ENCODE data around the gene CMTM8.

Gene CMTM8

GRCh38 chr3:32404714-32405113 lies 166.2 kb downstream of the CMTM8 start:
- Mint-ChIP-seq H3K4me3 (no peak overlapping the region), H3K27me3 (no peaks in the 10 kb centered on the region), H3K9me3 (no peaks in the 10 kb centered on the region), H3K36me3 (ENCODE audit: low read depth) (peaks cover 30% of the 10 kb centered on the region), H3K27ac (peak overlapping the region; percentile 95), H3K4me1 (ENCODE audit: low read depth) (peaks cover 89% of the 10 kb centered on the region)
- intact Hi-C loops (cut with micrococcal nuclease), result loop anchor here (5.0 kb wide), 1 partner anchor 107 kb away; no protein-coding TSS in a partner anchor

- intact Hi-C loops (cut with micrococcal nuclease), result no loop called here
- peaks cover 93% of the 10 kb centered on the region for H3K4me1 Mint-ChIP-seq (ENCODE audit: low read depth)
- H3K27ac Mint-ChIP-seq, result peak overlapping the region; percentile 95
Measured at GRCh38 chr3:32405155-32405554, 166.7 kb downstream of the CMTM8 start.

DNA sequence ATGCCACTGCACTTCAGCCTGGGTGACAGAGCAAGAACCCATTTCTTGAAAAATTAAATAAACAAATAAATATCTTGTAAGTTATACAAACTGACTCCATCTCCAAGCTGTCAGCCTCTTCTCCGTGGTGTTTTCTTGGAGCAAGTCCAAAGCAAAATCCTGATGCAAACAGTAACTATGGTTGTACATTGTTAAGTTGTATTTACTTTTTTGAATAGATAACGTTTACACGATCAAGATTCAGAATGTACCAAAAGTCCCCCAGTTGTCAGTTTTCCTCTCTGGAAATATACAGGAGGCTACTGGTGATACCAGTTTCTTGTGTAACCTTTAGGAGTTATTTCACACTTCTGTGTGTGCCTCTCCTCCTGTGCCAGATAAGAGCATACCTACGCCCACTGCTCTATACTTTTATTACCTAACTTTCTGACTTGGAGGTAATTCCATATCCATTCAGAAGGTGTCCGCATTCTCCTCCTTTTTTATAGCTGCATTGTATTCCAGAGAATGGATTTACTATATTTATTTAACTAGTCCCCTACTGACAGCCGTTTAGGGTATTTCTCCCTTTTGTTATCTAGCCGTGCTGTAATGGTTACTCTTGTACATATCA lies 167.3 kb downstream of the CMTM8 start:
- no peak overlapping the region for H3K4me3 Mint-ChIP-seq
- no peaks in the 10 kb centered on the region for H3K27me3 Mint-ChIP-seq
- peak overlapping the region; percentile 85 for H3K27ac Mint-ChIP-seq
- H3K36me3 Mint-ChIP-seq (ENCODE audit: low read depth), result peaks cover 36% of the 10 kb centered on the region
- H3K4me1 Mint-ChIP-seq (ENCODE audit: low read depth), result peaks cover 94% of the 10 kb centered on the region
- no peaks in the 10 kb centered on the region for H3K9me3 Mint-ChIP-seq
- intact Hi-C loops (cut with micrococcal nuclease), result no loop called here

More at GRCh38 chr3:32405155-32405554, 166.7 kb downstream of the CMTM8 start:
- Mint-ChIP-seq H3K9me3 (no peaks in the 10 kb centered on the region), H3K36me3 (ENCODE audit: low read depth) (peaks cover 34% of the 10 kb centered on the region), H3K4me3 (no peak overlapping the region), H3K27me3 (no peaks in the 10 kb centered on the region)

GRCh38 chr3:32406486-32407408 lies 168.3 kb downstream of the CMTM8 start:
- Mint-ChIP-seq H3K4me3 (peak overlapping the region; percentile 28), H3K36me3 (ENCODE audit: low read depth) (peaks cover 42% of the 10 kb centered on the region), H3K9me3 (no peaks in the 10 kb centered on the region), H3K27me3 (no peaks in the 10 kb centered on the region), H3K27ac (peak overlapping the region; percentile 85), H3K4me1 (ENCODE audit: low read depth) (peaks cover 93% of the 10 kb centered on the region)
- intact Hi-C loops (cut with micrococcal nuclease), result no loop called here

- Mint-ChIP-seq H3K4me1 (ENCODE audit: low read depth) (peaks cover 78% of the 10 kb centered on the region), H3K9me3 (no peaks in the 10 kb centered on the region), H3K36me3 (ENCODE audit: low read depth) (peaks cover 45% of the 10 kb centered on the region), H3K27me3 (no peaks in the 10 kb centered on the region), H3K4me3 (no peak overlapping the region), H3K27ac (peak overlapping the region; percentile 12)
- intact Hi-C loops (cut with micrococcal nuclease), result no loop called here
Measured at GRCh38 chr3:32410367-32411246, 172.1 kb downstream of the CMTM8 start.

GRCh38 chr3:32411442-32411841 lies 173.0 kb downstream of the CMTM8 start:
- H3K27ac Mint-ChIP-seq, result peak overlapping the region; percentile 68
- intact Hi-C loops (cut with micrococcal nuclease), result no loop called here
- H3K9me3 Mint-ChIP-seq, result no peaks in the 10 kb centered on the region
- peaks cover 46% of the 10 kb centered on the region for H3K36me3 Mint-ChIP-seq (ENCODE audit: low read depth)
- H3K4me1 Mint-ChIP-seq (ENCODE audit: low read depth), result peaks cover 77% of the 10 kb centered on the region
- no peaks in the 10 kb centered on the region for H3K27me3 Mint-ChIP-seq
- no peak overlapping the region for H3K4me3 Mint-ChIP-seq

GRCh38 chr3:32412887-32413286 lies 174.4 kb downstream of the CMTM8 start:
- Mint-ChIP-seq H3K27ac (no peak overlapping the region), H3K27me3 (no peaks in the 10 kb centered on the region), H3K4me3 (no peak overlapping the region), H3K4me1 (ENCODE audit: low read depth) (peaks cover 65% of the 10 kb centered on the region), H3K36me3 (ENCODE audit: low read depth) (peaks cover 39% of the 10 kb centered on the region), H3K9me3 (no peaks in the 10 kb centered on the region)
- intact Hi-C loops (cut with micrococcal nuclease), result no loop called here

DNA sequence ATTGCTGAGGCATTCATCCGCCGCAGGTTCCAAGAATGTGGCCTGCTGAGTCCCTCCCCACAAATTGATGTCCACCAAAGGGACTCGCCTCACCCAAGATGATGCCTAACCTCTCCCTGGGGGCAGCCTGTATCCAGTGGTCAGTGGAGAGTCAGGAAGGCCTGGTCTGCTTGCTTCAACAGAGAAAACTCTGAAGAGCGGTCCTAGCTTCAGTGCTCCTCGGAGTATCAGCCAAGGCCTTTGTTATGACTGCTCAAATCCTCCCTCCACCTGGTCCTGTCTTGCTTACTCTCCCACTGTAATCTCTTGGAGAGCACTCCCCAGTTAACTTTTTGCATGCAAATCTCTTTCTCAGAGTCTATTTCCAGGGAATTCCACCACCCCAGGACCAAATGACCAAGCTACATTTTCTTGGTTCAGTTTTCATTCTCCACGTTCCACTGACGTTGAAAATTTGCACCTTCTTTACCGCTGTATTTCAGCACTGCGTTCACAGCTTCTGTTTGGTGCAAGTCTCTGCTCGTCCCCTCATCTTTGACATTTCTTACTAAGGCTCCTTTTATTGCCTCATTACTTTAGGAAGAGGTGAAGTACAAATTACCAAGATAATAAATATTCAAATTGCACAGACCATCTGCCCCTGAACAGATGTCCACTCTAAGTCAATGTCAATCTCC lies 175.5 kb downstream of the CMTM8 start:
- Mint-ChIP-seq H3K27ac (peak overlapping the region; percentile 65), H3K4me1 (ENCODE audit: low read depth) (peaks cover 65% of the 10 kb centered on the region), H3K27me3 (no peaks in the 10 kb centered on the region), H3K9me3 (no peaks in the 10 kb centered on the region), H3K36me3 (ENCODE audit: low read depth) (peaks cover 41% of the 10 kb centered on the region), H3K4me3 (no peak overlapping the region)
- intact Hi-C loops (cut with micrococcal nuclease), result no loop called here

- H3K27me3 Mint-ChIP-seq, result no peaks in the 10 kb centered on the region
Measured at GRCh38 chr3:32414522-32415202, 176.2 kb downstream of the CMTM8 start.

DNA sequence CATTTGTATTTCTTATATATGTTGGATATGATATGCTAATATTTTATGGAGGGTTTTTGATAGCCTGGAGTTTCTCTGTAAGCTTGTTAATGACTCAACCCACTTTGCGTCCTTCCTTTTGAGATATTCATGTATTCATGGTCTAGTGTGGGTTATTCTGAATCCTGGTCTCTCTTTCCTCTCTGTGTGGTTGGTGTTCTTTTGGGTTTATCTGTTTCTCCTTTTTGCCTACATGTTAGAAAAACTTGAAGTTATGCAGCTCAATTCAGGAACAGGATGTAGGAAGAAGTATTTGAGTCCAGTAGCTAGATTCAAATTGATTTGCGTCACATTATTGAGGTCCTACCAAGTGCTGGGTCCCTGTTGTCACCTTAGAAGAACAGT lies 181.3 kb downstream of the CMTM8 start:
- peak overlapping the region; percentile 45 for H3K4me3 Mint-ChIP-seq
- H3K27ac Mint-ChIP-seq, result peak overlapping the region; percentile 91
- peaks cover 26% of the 10 kb centered on the region for H3K36me3 Mint-ChIP-seq (ENCODE audit: low read depth)
- no peaks in the 10 kb centered on the region for H3K27me3 Mint-ChIP-seq
- no peaks in the 10 kb centered on the region for H3K9me3 Mint-ChIP-seq
- peaks cover 82% of the 10 kb centered on the region for H3K4me1 Mint-ChIP-seq (ENCODE audit: low read depth)
- intact Hi-C loops (cut with micrococcal nuclease), result loop anchor here (5.0 kb wide), 1 partner anchor 48 kb away; no protein-coding TSS in a partner anchor

More at GRCh38 chr3:32414522-32415202, 176.2 kb downstream of the CMTM8 start:
- Mint-ChIP-seq H3K4me3 (no peak overlapping the region), H3K4me1 (ENCODE audit: low read depth) (peaks cover 66% of the 10 kb centered on the region), H3K36me3 (ENCODE audit: low read depth) (peaks cover 41% of the 10 kb centered on the region), H3K9me3 (no peaks in the 10 kb centered on the region), H3K27ac (peak overlapping the region; percentile 65)
- intact Hi-C loops (cut with micrococcal nuclease), result no loop called here

All from dendritic cell treated with granulocyte-macrophage colony-stimulating factor and Interleukin-4, amounts not matched to agents 40 ng/mL and 50 ng/mL, for 4 days (primary cell).